NCI-H524 (cell line): ENCODE data around the gene SRSF6.
"Not testable (repeated sequence)": the region's sequence is repeated elsewhere in the genome, so short reads cannot be mapped to it uniquely, and the experiment has no call there.

Experiments
- DNase-seq, 2 experiments: peaks; one replicate each; lab custom pipeline; 2025; lab: John Stamatoyannopoulos, UW

The SRSF6 gene

DNA sequence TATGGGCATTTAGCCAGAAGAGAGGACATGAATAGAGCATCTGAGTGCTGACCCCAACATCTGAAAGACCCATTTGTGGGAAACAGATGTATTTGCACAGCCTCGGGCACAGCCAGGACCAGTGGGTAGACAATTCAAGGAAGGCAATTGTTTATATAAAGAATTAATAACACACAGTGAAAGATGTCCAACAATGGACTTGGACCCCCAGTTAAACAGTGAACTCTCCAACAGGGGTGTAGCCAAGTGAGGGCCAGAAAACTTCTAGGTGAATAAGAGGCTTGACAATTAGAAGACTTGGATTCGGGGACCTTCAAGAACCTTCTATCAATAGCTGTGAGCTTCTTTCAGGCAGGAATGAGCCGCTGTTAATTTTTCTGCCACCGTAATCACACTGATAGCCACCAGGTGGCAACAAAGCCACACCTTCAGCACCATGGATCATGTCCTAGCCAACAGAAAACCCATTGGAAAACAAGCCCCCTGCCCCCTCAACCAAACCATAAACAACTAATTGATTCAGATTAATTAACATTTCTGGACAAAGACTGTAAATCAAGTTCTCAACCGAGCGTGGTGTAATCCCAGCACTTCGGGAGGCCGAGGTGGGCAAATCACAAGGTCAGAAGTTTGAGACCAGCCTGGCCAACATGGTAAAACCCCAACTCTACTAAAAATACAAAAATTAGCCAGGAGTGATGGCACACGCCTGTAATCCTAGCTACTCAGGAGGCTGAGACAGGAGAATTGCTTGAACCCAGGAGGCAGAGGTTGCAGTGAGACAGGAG is 8.8 kb upstream of the SRSF6 start:
- DNase-seq: peak; percentile 46 to 73

DNA sequence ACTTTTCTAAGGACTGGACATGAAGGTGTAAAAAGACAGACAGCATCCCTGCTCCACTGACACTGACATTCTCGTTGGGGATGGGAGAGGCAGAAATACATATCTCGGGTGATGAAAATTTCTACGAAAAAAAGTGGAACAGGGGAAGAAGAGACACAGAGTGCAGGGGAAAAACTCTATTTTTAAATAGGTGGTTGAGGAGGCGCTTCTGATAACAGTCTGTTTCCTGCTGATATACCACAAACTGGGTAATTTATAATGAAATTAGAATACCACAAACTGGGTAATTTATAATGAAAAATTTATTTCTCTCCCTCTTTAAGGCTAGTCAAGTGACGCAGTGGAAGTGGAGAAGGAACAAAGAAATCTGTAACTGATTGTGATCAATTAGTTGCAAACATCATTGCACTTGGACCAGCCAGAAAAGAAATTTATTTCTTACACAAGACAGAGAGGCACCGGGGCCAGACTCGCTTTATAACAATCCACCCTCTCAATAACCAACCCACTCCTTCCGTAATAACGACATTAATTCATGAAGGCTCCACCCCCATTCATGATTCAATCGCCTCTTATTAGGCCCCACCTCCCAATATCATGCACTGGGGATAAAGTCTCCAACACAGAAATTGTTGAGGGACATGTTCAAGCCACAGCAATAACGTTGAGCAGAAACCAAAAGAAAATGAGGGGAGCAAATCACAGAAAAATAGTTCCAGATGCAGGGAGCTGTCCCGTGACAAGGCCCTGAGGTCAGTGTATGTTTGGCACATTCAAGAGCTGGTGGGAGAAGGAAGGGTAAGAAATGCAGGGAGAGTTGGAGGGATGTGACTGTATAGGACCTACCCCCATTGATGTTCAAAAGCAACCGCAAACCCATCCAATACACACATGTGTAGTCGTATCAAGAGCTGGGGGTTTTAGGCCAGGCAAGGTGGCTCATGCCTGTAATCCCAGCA is 6.6 kb upstream of the SRSF6 start:
- no peak for DNase-seq

DNA sequence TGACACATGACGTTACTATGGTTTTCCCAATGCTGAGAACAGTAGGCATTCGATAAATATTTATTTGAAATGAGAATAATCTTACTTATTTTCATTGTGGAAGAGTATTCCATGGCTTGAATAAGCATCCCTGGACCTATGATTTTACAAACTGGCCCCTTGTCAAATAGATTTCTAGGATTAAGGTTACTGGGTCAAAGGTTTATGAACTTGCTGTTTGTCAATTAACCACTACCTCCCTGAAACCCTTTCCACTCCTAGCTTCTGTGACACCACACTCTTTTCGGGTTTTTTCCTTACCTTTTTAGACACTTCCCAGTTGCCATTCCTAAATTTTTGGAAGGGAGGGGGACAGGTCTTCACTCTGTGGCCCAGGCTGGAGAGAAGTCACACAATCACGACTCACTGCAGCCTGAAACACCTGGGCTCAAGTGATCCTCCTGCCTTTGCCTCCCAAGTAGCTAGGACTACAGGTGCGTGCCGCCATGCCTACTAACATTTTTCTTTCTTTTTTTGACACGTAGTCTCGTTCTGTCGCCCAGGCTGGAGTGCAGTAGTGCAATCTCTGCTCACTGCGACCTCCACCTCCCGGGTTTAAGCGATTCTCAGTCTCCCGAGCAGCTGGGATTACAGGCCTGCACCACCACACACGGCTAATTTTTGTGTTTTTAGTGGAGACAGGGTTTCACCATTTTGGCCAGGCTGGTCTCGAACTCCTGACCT is 5.1 kb upstream of the SRSF6 start:
- DNase-seq: no peak

DNA sequence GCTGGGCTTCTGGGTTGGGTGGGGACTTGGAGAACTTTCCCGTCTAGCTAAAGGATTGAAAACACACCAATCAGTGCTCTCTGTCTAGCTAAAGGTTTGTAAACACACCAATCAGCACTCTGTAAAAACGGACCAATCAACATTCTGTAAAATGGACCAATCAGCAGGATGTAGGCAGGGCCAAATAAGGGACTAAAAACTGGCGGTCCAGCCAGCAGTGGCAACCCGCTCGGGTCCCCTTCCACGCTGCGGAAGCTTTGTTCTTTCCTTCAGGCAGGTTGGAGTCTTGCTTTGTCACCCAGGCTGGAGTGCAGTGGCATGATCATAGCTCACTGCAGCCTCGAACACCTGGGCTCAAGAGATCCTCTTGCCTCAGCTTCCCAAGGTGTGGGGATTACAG is 1.4 kb upstream of the SRSF6 start:
- DNase-seq: not testable (repeated sequence)

DNA sequence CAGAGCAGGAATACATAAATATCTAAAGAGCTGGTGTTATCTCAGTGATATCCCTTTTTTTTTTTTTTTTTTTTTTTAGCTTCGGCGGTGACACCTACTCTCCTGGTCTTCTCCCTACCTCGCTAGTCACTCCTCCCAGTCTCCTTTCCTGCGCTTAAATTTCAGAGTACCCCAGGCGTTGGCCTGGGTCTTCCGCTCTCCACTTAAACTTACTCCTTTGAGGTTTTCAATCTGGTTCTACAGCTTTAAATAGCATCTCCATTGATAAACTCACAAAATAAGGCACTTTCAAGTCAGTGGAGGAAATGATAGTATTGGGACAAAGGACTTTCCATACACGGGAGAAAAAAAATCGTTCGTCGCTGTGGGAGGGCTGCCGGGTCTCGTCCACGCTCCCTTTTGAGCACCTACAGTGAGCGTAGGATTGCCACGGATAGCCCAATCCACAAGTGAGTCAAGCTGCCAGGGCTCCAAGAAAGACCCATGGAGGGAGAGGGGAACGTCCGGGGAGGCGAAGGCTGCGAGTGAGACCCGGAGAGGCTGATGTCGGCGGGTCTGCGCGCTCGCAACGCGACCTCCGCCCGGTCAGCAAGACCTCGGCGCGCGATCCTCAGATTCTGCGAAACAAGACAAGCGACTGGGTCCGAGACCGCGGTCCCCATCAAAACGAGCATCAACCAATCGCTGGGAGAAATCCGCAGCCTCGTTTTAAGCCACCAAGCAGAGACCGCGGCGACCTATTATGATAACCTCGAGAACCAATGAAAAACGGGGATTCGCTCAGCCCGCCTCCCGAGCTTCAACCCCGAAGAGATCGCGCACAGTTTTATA is 672 bp upstream of the SRSF6 start:
- DNase-seq: peak; percentile 89 to 97

DNA sequence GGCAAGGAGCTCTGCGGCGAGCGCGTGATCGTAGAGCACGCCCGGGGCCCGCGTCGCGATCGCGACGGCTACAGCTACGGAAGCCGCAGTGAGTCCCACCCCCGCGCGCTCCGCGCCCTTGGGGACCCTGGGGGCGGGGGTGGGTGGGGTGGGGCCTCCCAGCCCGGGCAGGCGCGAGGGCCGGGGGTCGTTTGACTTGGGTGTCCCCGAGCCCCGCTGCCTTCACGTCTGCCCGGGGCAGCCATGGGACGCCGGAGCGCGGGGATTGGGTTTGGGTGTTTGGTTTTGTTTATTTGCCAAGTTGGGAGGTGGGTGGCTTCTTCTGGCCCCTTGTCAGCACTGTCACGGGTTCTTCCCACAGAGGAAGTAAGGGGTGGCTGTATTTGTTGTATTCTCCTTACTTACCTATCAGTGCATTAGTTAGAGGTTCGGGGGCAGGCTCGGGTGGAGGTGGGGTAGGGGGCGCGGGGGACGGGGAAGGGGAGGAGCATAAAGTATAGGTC is 777 bp downstream of the SRSF6 start:
- DNase-seq: no peak

DNA sequence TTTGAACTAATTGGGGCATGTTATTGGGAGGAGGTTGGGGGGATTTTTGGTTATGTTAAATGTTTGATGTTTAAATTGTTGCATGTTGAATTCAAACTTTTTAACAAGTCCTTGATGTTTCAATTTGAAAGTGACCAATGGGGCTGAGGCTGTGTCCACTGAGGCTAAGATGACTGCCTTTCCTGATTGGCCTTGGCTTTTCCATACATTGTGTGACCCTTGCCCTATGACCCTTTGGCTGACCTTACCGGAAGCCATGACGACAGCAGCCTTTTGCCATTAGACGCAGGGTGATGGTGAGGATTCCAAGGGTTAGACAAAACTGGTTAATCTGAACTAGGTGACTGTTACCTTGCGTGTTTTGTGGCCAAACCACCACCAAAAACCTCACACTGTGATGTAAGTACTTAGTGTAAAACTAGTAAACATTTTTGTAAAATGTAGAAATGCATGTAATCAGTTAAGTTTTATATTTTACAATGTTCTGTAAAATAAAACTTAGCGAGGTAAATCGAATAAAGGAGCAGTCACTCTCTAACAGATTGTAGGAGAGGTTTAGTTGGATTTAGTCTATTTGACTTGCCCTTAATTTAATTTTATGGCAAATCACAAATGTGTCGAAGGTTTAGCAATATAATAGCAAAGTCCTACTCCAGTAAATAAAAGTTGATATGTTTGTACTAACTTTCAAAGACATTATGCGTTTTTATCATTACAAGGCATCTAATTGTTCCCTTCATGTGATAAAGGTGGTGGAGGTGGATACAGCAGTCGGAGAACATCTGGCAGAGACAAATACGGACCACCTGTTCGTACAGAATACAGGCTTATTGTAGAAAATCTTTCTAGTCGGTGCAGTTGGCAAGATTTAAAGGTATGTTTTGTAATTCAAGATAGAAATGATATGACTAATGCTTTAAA is 1.6 kb downstream of the SRSF6 start:
- DNase-seq: peak in 1 of 2 experiments; percentile 11

DNA sequence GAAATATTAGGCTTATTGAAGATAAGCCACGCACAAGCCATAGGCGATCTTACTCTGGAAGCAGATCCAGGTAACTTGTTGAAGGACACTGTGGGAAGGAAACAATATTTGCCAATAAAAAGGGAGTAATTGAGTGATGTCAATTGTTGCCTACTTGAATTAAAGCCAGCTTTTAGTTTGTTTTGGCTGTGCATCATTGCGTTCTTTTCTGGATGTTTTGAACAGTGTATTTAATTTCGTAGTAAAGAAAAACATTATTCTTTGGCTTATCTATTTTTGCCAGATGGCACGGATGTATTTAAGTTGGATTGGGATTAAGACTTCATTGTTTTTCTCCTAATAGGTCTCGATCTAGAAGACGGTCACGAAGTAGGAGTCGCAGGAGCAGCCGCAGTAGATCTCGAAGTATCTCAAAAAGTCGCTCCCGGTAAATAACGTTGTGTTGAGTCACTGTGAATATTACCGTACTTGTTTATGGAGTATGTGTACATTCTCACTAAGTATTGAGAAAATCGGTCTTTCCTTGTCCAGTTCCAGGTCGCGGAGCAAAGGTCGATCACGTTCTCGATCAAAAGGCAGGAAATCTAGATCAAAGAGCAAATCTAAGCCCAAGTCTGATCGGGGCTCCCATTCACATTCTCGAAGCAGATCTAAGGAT is 2.6 kb downstream of the SRSF6 start:
- DNase-seq: no peak

DNA sequence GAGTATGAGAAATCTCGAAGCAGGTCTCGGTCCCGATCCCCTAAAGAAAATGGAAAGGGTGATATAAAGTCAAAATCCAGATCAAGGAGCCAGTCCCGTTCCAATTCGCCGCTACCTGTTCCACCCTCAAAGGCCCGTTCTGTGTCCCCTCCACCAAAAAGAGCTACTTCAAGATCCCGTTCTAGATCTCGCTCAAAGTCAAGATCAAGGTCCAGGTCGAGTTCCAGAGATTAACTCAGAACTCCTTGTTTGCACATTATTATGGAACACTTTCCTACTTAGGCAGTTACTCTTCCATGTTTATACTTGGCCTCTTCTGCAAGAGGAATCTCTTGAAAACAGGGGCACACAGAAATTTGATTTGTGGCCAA is 3.1 kb downstream of the SRSF6 start:
- no peak for DNase-seq

DNA sequence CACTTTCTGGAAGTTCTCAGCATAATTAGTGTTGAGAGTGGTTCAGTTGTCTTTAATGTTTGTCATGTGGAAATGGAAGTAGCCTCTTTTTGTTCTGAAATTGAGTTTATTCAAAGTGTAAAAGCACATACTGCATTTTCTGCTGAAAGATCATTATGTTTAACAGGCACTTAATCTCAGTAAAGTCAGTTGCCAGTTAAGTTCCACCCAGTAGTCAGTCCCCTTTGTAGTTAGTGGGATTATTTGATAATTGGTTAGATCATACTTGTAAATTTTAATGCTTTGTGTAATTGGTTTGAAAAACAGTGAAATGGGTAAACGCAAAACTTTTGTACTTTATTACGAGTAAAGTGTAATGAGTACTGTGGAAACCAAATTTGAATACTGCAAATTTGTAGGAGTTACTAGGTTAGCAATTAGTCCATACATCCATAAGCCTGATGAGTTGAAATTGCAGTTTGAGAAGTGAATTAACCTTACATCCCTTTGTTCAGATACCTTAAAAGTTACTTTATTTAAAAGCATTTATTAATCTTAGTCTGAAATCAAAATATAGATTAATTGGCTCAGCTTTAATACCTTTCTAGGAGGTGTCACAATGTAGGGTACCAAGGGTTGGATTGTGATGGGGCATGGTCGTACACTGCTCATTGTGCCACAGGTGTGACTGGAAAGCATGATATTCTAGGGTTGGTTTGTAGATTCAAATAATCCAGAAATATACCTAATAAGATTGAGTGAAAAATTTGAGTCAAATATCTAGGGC is 4.4 kb downstream of the SRSF6 start:
- DNase-seq: no peak

DNA sequence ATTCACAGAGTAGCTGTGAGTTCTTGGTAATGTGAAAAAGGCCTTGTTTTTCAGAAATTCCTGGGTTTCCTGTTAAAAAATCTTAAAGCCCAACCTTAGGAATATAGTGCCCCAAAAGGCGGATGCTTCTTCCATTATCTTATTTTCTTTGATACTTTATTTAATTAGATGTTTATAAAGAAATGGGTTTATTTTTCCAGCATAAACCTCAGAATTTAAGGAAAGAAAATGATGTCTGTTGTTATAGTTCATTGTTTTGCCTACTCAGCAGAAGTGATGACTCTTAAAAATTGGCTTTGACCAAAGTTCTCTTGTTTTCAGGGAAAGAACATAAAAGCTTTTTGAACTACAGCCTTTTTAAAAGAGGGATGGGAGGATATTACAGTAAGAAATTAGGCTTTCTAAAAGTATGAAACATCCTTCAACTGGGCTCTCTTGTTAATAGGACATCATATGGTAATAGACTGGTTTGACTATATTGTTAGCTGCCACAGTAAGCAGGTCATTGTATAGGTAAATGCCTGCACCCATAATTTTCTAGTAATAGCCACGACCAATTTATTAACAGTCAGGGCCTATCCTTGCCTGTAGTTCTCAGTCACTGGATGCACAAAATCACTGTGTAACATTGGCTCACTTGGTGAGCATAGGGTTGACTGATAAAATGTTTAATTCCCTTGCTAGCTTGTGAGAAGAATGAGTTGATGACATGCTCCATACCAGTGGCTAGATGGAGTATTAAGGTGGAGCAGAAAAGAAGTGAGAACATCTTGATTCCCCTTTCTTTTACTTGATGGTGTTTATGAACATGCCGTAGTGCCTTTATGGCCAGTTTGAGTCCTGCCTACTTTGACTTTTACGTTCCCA is 5.2 kb downstream of the SRSF6 start:
- DNase-seq: no peak

DNA sequence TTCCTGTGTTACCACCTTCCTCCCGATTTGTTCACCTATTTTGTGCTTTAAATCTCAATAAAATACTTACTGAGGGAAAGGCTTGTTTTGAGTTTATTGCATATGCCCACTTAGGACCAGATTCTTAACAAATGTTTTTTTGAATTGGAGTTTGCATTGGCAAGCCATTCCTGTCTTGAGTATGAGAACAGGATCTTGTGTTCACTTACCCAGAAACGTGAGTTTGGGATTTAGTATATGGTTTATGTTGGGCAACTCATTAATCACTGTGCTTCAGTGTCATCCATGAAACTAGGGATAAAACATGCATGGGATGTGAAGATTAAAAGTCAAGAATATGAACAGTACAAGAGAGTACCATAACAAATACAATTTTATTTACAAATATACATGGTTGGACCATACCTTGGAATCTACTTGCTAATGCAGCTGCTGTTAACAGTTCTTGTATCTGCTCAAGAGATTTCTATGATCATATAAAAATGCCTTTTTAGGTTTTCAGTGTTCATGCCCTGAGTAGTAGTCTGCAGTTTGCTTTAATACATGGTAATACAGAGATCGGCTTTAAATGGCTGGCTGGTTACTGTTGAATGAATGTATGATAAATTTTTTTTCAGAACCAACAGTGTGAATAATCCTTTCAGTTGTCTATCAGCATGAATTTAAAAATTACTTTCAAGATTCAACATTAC is 6.0 kb downstream of the SRSF6 start:
- DNase-seq: no peak

DNA sequence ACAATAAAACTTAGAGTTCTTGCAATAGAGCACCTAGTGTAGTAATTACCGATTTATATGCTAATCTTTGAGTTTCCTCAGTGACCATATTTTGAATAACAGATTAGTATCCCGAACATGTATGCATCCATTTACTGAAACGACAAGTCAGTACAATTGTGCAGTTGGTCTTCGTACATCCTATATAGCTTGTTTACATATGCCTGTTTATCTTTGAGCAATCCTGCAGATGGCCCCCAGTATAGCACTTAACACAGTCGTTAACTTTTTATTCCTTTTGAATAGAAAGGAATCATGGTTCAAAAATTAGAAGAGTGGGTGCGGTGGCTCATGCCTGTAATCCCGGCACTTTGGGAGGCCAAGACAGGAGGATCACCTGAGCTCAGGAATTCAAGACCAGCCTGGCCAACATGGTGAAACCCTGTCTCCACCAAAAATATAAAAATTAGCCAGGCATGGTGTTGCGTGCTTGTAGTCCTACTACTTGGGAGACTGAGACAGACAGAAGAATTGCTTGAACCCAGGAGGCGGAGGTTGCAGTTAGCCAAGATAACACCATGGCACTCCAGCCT is 6.6 kb downstream of the SRSF6 start:
- no peak for DNase-seq

DNA sequence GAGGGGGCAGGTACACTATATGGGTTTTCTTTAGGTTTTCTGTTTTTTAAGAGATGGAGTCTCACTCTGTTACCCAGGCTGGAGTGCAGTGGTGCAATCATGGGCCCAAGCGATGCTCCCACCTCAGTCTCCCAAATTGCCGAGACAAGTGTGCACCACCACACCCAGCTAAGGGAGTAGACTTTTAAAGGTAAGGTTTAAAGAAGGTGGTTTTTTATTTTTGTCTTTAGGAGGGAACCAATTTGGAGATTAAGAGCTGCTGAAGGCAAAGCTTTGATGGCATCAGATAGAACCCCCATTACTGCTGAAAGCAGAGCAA is 7.9 kb downstream of the SRSF6 start:
- DNase-seq: no peak

DNA sequence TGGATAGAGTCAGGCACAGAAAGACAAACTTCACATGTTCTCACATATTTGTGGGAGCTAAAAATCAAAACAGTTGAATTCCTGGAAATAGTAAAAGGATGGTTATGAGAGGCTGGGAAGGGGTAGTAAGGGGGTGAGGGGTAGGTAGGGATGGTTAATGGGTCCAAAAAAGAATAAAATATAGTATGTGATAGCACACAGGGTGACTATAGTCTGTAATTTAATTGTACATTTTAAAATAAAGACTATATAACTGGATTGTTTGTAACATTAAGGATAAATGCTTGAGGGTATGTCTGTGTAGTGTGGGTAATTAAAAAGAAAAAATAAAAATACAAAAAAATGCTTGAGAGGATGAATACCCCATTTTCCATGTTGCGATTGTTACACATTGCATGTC is 9.9 kb downstream of the SRSF6 start:
- DNase-seq: no peak

DNA sequence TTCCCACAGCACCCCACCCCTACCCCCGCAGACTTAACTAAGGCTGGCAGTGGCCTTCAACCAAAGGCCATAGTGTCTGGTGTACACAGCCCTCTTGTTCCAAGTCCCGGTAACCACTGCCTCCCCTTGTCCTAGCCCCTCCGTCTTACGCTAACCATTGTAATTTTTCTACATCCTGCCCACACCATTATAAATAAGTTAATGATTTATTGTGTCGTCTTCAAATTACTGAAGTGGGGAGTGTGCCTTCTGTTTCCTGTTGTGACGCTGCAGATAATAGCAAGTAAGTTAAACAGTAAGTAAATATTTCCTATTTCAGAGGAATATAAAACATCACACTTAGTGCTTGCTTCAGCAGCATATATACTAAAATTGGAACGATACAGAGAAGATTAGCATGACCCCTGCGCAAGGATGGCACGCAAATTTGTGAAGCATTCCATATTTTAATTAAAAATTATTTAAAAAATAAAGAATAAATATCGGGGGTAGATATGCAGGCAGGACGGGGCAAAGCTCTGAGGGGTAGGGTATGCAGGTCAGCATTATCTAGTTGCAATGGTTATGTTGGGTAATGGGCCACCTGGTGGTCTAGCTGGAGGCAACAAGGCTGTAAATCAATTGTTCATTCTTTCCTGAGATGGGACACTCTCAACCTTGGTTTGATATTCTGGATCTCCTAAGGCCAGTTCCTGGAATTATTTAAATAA is 15.1 kb downstream of the SRSF6 start:
- DNase-seq: no peak

DNA sequence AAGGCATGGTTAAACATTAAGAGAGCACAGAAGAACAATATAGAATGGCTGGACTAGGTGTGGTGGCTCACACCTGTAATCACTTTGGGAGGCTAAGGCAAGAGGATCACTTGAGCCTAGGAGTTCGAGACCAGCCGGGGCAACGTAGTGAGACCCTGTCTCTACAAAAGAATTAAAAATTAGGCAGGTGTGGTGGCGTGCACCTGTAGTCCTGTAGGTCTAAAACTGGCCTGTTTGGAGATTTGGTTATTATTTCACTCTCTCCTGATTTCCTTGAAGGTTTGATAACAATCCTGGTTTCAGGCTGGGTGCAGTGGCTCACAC is 15.6 kb downstream of the SRSF6 start:
- no peak for DNase-seq
